K562 (cell line): Measurements from ENCODE around the gene PALM3. TPM values are rescaled to one million over a fixed set of nuclear protein-coding genes. Genes with fewer than 3 reads are reported as not detected.

Experiments used
- CBX2 ChIP-seq: fragments of 200-600 bp; sonication (generic); IDR thresholded peaks from one replicate; pipeline ENCODE4 v1.6.1; 2012; ENCODE audit warnings: mild to moderate bottlenecking, low read length, inconsistent platforms; ENCODE audit not compliant: insufficient read depth, poor library complexity, severe bottlenecking
- NCOA2 ChIP-seq, 2 experiments: fragments of 450-650 bp; IDR thresholded peaks; 2 replicates each; pipeline ENCODE4 v1.6.1; 2018; ENCODE audit warnings: mild to moderate bottlenecking in 2 of 2, moderate library complexity in 1 of 2; ENCODE audit not compliant: partially characterized antibody in 2 of 2
- POLR3A ChIP-seq: IDR thresholded peaks from 2 replicates; pipeline ENCODE4 v1.6.1; 2011; ENCODE audit warnings: borderline replicate concordance, mild to moderate bottlenecking, moderate library complexity; ENCODE audit not compliant: insufficient read length, insufficient read depth; ENCODE audit errors: extremely low read depth
- RBM17 ChIP-seq: fragments of 200-400 bp; formaldehyde crosslinking; IDR thresholded peaks from 2 replicates; pipeline ENCODE4 v1.6.1; 2017; ENCODE audit warnings: low read depth, mild to moderate bottlenecking, low read length, borderline replicate concordance
- polyA plus RNA-seq, 8 experiments: library from polyadenylated mRNA; depleted of rRNA in 4 of 8; stranded (reverse) in 5 of 8; unstranded in 3 of 8; fragments of >200 nt; fragmentation: Nextera tagmentation in 2 of 8; fragmentation: Illumina TruSeq in 1 of 8; extraction: Ambion mirVana in 2 of 8; extraction: Trizol in 1 of 8; gene quantifications; 2 replicates each; pipeline versions ENCODE4 v1.2.1 to v1.2.3, GENCODE V29; 2011 to 2014; ENCODE audit warnings: inconsistent platforms in 1 of 8, missing spikeins in 1 of 8
- total RNA-seq, 7 experiments: library from RNA; depleted of rRNA in 6 of 7; stranded (reverse); fragments of >200 nt in 6 of 7; fragmentation: Illumina TruSeq in 2 of 7; extraction: Trizol in 2 of 7; gene quantifications; 2 replicates each; pipeline versions ENCODE4 v1.2.1 to v1.2.3, GENCODE V29; 2011 to 2021; ENCODE audit warnings: low replicate concordance in 1 of 7
- TF ChIP-seq, protein P1 (sequence below): sonication (generic); IDR thresholded peaks from 2 replicates; pipeline ENCODE4 v1.6.1; 2016
- TF ChIP-seq, protein P2 (sequence below): sonication (generic); formaldehyde crosslinking; IDR thresholded peaks from 2 replicates; pipeline ENCODE4 v1.8.0; 2022; ENCODE audit warnings: missing genetic modification reagents, mild to moderate bottlenecking, moderate library complexity, borderline replicate concordance
- TF ChIP-seq, protein P3 (sequence below): fragments of 200-800 bp; sonication (Bioruptor generic); IDR thresholded peaks from 2 replicates; pipeline ENCODE4 v1.6.1; 2017; ENCODE audit warnings: missing genetic modification characterization, missing compliant biosample characterization

PALM3 gene
- total and polyA plus RNA-seq, 9 of the 15 experiments (the other 6 are each of a cell fraction or from before 2014, with no cell fraction given), result 0.07 to 9.3 (median 3.3) TPM

DNA sequence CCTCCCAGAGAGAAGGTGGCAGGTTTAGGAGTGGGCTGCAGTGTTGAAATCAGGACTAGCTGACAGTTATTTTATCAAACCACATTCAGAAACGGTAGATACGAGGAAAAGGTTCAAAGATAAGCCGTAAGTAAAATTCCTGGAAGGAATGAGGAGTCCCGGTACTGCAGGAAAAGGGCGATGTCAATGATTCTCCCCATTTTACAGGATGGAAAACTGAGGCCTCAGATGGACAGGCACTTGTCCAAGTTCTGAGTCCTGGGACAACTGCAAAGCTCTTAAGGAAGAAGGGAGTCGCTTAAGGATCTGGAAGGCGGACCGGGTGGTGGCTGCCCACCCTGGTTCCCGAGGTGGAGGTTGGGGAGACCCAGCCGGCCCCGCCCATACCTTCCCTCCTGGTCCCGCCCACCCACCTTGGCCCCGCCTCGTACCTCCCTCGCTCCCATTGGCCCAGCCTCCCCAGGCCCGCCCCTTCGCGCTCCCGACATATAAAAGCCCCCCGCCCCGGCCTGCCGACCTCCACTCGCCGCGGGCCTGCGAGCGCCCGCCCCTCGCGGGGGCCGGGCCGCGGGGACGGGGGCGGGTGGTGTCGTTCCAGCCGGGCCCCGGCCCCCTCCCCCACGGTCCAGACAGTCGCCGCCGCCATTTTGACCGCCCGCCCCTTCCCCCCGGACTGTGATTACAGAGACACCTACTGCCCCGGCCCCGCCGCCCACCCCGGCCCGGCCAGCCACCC, 56.4 kb downstream of the PALM3 start (continued):
- TF ChIP-seq, protein P1, sequence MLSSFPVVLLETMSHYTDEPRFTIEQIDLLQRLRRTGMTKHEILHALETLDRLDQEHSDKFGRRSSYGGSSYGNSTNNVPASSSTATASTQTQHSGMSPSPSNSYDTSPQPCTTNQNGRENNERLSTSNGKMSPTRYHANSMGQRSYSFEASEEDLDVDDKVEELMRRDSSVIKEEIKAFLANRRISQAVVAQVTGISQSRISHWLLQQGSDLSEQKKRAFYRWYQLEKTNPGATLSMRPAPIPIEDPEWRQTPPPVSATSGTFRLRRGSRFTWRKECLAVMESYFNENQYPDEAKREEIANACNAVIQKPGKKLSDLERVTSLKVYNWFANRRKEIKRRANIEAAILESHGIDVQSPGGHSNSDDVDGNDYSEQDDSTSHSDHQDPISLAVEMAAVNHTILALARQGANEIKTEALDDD, result no peak
- TF ChIP-seq RBM17, result no peak
- TF ChIP-seq POLR3A, result no peak
- TF ChIP-seq, protein P2, sequence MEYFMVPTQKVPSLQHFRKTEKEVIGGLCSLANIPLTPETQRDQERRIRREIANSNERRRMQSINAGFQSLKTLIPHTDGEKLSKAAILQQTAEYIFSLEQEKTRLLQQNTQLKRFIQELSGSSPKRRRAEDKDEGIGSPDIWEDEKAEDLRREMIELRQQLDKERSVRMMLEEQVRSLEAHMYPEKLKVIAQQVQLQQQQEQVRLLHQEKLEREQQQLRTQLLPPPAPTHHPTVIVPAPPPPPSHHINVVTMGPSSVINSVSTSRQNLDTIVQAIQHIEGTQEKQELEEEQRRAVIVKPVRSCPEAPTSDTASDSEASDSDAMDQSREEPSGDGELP, result no peak
- no peak for TF ChIP-seq CBX2
- TF ChIP-seq, protein P3, sequence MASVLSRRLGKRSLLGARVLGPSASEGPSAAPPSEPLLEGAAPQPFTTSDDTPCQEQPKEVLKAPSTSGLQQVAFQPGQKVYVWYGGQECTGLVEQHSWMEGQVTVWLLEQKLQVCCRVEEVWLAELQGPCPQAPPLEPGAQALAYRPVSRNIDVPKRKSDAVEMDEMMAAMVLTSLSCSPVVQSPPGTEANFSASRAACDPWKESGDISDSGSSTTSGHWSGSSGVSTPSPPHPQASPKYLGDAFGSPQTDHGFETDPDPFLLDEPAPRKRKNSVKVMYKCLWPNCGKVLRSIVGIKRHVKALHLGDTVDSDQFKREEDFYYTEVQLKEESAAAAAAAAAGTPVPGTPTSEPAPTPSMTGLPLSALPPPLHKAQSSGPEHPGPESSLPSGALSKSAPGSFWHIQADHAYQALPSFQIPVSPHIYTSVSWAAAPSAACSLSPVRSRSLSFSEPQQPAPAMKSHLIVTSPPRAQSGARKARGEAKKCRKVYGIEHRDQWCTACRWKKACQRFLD (CRISPR knock-in tag), result peak; percentile 69; the same call in 1 of the 2 replicates
- TF ChIP-seq NCOA2 (IDR thresholded peaks at IDR 0.05; ENCODE audit: partially characterized antibody in 2 of 2), result no peak
